ENCODE measurements around the gene PTPRS.
A peak's percentile ranks its signal among the peaks of the same experiment; 100 is the strongest.

The PTPRS gene

GRCh38 chr19:5294403-5295160, 46.0 kb downstream of the PTPRS start:
- DNase-seq (ENCODE audit: low spot score): no peak
- ChIA-PET CTCF (no interaction called here), POLR2A (ENCODE audit: low non-redundant PET) (no interaction called here)
- no peak overlapping the region for H3K27ac ChIP-seq
- TF ChIP-seq CTCF (conservative IDR thresholded peaks at IDR 0.05; ENCODE audit: low read depth): no peak

GRCh38 chr19:5293612-5294378, 46.8 kb downstream of the PTPRS start:
- no peak for DNase-seq (ENCODE audit: low spot score)
- no peak for TF ChIP-seq CTCF (conservative IDR thresholded peaks at IDR 0.05; ENCODE audit: low read depth)
- CTCF ChIA-PET: no interaction called here
- H3K27ac ChIP-seq: peak overlapping the region; percentile 43; the same call in 1 of the 2 replicates
- POLR2A ChIA-PET (ENCODE audit: low non-redundant PET): interaction anchor here (0.6 kb wide), 1 partner anchor 47 kb away, joined by 5 read pairs; no protein-coding TSS in a partner anchor

- TF ChIP-seq CTCF (conservative IDR thresholded peaks at IDR 0.05; ENCODE audit: low read depth): no peak
- DNase-seq (ENCODE audit: low spot score): peak; percentile 93
- ChIA-PET CTCF (no interaction called here), POLR2A (ENCODE audit: low non-redundant PET) (interaction anchor here (0.6 kb wide), 1 partner anchor 46 kb away, joined by 5 read pairs; no protein-coding TSS in a partner anchor)
- H3K27ac ChIP-seq: peak overlapping the region; percentile 43
Measured at GRCh38 chr19:5292822-5293611, 47.6 kb downstream of the PTPRS start.

GRCh38 chr19:5292453-5292821, 48.2 kb downstream of the PTPRS start:
- no peak for DNase-seq (ENCODE audit: low spot score)
- CTCF ChIA-PET: no interaction called here
- TF ChIP-seq CTCF (conservative IDR thresholded peaks at IDR 0.05; ENCODE audit: low read depth): no peak
- H3K27ac ChIP-seq: peak overlapping the region; percentile 43; the same call in 1 of the 2 replicates
- POLR2A ChIA-PET (ENCODE audit: low non-redundant PET): no interaction called here

GRCh38 chr19:5291588-5292193, 48.9 kb downstream of the PTPRS start:
- CTCF ChIA-PET: interaction anchor here (0.6 kb wide), 1 partner anchor 234 kb away, joined by 4 read pairs; no protein-coding TSS in a partner anchor
- POLR2A ChIA-PET (ENCODE audit: low non-redundant PET): interaction anchor here (0.5 kb wide), 1 partner anchor 66 kb away, joined by 3 read pairs; no protein-coding TSS in a partner anchor

More at GRCh38 chr19:5291588-5292193, 48.9 kb downstream of the PTPRS start:
- H3K27ac ChIP-seq: no peak overlapping the region
- TF ChIP-seq CTCF (conservative IDR thresholded peaks at IDR 0.05; ENCODE audit: low read depth): no peak
- DNase-seq (ENCODE audit: low spot score): no peak
